ENCODE data around the gene MBD5.

Gene MBD5

DNA sequence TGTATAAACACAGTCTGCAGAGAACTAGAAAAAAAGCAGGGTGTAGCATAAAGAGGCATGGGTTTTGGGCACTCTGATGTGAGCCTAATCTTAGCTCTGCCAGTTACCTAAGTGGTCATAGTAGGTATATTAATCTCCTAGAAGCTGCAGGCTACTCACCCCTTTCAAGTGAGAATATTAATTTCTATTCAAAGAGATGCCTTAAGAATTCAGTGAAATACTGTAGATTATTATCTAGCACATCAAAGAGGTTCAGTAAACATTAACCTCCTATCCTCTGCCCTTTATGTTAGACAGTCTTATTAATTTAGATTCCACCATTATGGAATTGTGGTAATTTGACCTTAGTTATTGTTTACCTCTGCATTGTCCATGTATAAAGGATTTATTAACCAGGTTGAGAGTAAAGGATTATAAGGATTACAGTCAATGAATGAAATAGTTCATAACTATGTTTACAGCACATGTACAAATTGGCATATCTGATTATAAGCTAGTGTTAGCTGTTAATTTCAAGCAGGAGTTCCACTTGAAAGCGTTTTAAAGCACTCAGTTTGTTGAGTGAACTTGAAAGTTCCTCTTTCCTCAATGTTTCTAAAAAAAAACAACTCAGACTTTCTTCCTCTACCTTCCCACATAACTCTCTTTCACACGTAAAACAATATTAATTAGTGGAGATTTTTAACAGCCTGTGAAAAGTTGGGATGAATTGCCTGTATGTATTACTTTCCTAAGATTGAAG is 473.1 kb downstream of the MBD5 start:
- DNase-seq = no peak

DNA sequence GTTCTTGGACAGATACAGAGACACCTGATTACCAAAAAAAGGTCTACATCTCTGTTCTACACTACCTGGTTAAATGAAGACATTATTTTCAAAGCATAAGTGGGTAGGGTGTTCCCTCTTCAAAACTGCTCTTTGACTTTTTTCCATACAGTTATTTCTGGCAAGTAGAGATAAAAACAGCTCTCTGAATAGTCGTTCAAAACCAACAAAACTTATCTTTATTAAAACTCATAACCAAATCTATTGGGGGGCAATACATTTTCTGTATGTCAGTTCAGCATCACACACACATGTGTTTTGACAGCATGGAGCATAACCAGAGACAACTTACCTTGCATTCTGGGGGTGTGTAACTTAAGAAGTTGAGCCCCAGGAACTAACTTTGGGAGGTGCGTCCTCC is 474.7 kb downstream of the MBD5 start:
- no peak for DNase-seq

DNA sequence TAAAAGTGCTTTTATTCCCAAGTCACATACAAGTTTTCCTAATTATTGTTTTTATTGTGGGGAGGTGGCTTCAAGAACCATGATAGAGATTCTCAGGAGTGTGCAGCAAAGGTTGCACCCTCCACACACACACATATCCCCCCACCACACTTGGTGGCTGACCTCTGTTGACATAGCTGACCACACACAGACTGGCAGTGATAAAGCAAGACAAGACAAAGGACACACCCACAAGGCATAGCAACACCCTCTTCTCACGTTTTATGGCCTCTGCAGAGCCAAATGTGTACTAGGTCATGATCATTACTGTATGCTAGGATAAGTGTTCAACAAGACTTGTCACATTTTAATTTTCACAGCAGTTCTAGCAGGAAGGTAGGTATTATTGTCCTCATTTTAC is 480.7 kb downstream of the MBD5 start:
- DNase-seq = peak; percentile 3

GRCh38 chr2:148503516-148503915 is 482.6 kb downstream of the MBD5 start:
- no peak for DNase-seq

GRCh38 chr2:148507970-148508369 is 487.1 kb downstream of the MBD5 start:
- peak; percentile 12 for DNase-seq

DNA sequence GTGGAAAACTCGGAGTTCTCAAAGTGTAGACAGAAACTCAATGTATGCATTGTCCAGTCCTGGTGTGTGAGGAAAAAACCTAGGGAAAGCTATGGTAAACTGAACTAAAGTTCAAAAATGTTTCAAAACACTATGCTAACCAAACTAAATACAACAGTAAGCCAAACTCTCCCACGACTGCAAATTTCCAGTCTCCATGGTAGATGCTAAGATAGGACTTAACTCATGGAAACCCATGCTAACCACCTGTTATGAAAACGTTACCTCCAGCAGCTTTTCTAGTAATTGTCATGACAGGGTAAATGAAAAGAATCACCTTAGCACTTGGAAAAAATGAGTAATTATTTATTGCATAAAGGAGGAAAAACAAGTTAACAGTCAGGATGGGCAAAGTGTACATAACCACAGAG is 488.0 kb downstream of the MBD5 start:
- DNase-seq = no peak

DNA sequence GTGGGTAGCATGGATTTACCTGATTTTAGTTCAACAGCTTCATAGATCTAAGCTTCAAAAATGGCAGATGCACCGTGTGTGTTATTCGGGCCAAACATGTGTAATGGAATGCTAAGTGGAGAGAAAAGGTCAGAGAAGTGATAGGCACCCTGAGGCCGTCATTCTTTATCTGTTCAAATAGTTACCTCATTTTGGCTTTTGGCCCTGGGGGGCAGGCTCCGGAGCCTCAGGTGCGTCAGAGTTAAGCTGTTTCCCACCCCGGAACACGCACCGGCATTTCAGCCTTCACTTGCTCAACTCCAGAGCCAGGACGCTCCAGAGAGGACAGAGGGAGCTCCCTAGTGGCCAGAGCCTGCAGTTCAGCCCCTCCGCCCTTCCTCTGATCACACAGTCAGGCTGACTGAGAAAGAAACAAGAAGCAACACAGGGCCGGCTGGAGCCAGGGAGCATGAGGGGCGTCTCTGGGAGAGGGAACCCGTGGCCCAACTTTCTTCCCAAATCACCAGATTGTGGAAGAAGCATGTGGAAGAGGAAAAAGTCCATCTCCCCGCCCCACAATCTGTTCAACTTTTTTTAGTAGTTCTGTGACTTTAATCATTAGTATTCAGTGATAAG is 488.5 kb downstream of the MBD5 start:
- peak; percentile 84 for DNase-seq

DNA sequence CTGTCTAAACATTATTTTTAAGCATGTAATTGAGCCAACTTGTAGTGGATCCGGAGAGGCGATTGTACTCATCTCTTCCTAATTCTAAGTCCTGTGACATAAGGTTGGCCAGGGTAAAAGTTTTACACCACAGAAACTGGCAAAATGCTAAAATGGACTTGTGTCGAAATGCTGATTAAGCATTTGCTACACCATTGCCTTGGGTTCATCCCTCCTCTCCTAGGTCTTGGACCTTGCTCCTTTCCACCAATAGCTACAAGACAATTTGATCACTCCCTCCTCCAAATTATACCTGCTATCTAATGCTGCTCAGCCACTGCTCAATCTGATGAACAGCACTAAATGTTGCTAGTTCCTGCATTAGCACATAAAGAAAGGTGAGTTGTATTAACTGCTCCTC is 491.0 kb downstream of the MBD5 start:
- no peak for DNase-seq

- DNase-seq = no peak
Measured at GRCh38 chr2:148512501-148512900, 491.6 kb downstream of the MBD5 start.

GRCh38 chr2:148513427-148513826 is 492.5 kb downstream of the MBD5 start:
- no peak for DNase-seq

DNA sequence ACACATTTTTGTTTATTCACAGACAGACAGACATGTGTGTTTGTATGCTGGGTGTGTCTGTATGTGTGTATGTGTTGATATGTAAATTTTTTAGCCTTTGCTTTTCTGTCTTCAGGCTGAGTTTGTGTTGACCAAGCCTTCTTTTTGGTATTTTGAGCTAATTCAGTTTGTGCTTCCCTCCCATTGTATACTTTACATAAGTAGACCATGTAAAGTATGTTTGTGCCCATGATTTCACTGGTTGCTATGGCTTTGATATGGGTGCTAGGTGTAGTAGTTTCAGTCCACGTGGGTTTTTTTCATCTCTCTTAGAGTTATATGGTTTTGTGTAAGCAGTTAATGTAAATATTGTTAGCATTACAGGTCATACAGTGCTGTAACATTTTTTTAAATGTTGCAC is 494.2 kb downstream of the MBD5 start:
- no peak for DNase-seq

- DNase-seq = no peak
Measured at GRCh38 chr2:148515976-148516375, 495.1 kb downstream of the MBD5 start.

- DNase-seq = no peak
Measured at GRCh38 chr2:148517296-148517695, 496.4 kb downstream of the MBD5 start.

DNA sequence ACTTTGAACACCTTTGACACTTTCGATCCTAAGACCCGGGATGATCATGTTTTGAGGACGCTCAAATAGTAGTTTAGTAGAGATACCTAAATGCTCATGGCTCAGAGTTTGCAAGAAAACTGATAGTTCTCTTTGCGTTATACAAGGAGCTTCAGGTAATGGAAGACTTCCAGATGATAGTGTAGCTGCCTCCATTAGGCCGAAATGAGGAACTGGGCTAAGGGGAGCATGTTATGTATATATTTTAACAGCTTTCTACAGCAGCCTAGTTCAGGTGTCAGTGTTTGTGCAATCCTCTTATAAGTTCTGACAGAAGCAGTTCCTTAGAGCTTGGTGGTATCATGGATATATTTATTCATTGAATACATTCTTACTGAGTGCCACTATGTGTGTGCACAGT is 496.9 kb downstream of the MBD5 start:
- DNase-seq = no peak

- peak; percentile 92 for DNase-seq
Measured at GRCh38 chr2:148519013-148519412, 498.1 kb downstream of the MBD5 start.

- DNase-seq = no peak
Measured at GRCh38 chr2:148521181-148521580, 500.3 kb downstream of the MBD5 start.

- no peak for DNase-seq
Measured at GRCh38 chr2:148523315-148523714, 502.4 kb downstream of the MBD5 start.

DNA sequence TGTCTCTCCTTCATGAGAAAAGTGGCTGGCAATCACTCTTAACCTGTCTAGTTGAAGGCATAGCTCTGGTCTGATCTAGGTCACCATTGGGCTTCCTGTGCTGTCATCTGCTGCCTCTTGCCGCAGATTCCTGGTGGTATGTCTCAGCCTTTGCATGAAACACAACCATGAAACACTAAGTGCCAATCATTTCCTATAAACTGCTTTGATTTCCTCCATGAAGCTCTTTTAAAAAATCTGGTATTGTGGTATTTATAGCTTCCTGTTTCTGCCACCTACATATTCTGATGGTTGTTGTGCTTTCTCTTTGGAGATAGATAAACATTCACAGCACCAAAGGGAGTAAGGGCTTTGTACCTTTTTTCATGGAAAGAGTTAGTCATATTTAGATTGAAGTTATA is 503.6 kb downstream of the MBD5 start:
- no peak for DNase-seq

DNA sequence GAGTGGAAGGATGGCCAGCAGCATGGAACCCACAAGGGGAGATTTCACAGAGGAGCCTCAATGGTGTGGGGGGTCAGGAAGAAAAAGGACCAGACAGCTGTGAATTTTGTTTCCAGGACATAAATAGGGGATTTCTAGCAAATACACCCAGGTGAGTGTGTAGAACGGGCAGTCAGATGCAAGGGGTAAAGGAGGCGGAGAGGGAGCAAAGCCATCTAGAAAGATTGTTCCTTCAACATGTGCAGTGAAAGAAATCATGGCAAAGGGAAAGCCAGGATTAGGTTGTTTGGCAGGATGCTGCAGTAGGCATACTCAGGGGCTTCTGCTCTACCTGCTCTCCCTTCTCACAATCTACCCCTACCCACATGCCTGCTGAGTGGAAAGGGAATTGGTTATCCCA is 504.2 kb downstream of the MBD5 start:
- no peak for DNase-seq

- no peak for DNase-seq
Measured at GRCh38 chr2:148526509-148527346, 505.8 kb downstream of the MBD5 start.

DNA sequence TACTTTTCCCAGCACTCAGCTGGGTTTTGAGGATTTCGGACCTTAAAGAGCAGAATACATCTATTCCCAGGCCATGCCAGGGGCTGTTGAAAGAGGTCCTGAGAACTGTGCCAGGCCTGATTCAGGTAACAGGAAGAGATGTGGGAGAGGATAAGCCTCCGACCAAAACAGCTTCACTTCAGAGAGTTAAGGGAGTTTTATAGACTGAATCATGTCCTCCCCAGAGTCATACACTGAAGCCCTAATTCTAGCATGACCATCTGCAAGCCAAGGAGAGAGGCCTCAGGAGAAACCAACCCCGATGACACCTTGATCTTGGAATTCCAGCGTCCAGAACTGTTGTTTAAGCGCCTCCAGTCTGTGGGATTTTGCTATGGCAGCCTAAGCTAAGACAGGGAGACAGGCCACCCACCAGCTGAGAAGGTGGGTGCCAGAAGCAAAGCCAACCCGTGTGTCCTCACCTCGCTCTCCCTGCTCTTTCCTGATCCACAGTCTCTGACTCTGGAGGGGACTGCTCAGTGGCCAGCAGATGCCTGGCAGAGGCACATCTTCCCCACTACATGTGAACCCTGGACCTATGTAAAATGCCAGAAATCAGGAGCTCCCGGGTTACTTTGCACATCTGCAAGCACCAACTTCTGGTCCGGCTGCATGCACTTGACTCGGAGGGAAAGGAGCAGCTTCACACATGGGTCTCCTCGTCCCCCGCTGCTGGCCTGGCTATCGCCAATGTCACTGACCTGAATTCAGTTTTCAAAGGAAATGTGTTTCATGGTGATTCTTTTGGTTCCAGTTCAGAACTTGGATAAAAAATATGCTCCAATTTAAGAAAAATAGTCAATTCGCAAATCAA is 506.8 kb downstream of the MBD5 start:
- DNase-seq = no peak

DNA sequence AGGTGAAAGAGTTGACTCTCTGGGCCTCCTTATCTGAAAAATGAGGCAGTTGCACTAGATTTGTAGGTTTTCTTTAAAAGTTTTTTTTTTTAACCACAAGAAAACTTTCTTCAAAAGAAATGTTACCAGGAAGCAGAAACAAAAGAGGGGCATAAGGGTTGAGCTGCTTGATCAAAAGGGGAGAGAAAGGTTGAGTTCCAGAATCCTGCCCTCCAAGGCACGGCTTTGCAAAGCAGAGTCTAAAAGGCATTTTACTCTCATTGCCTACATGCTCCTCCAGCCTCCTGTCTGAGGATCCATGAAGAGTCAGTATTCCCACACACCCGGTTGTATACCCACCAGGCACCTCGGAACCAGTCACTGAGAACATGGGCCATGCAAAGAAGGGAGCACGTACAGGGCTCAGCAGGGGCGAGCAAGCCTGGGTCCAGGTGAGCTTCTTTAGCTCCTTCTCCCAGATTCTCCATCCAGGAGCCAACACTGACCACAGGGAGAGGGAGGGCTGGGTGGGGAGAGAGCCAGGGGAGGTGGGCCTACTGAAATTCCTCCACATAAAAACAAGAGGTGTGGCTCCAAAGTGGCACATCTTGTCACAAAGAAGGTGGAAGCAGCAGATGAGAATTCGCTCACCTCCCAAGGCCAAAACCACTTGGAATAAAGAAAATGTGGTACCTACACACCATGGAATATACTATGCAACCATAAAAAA is 507.6 kb downstream of the MBD5 start:
- no peak for DNase-seq
